ENCODE measurements around the gene ZRSR2.
"Not testable (repeated sequence)": the region's sequence is repeated elsewhere in the genome, so short reads cannot be mapped to it uniquely, and the experiment has no call there.

ZRSR2 gene, protein sequence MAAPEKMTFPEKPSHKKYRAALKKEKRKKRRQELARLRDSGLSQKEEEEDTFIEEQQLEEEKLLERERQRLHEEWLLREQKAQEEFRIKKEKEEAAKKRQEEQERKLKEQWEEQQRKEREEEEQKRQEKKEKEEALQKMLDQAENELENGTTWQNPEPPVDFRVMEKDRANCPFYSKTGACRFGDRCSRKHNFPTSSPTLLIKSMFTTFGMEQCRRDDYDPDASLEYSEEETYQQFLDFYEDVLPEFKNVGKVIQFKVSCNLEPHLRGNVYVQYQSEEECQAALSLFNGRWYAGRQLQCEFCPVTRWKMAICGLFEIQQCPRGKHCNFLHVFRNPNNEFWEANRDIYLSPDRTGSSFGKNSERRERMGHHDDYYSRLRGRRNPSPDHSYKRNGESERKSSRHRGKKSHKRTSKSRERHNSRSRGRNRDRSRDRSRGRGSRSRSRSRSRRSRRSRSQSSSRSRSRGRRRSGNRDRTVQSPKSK

GRCh38 chrX:15789979-15790768 is at the start of gene ZRSR2:
TSS of gene ZRSR2 (plus strand) at chrX:15790484. CDS start at chrX:15790496, 12 bp downstream.
- peak; percentile 82 for DNase-seq (ENCODE audit: low spot score)

DNA sequence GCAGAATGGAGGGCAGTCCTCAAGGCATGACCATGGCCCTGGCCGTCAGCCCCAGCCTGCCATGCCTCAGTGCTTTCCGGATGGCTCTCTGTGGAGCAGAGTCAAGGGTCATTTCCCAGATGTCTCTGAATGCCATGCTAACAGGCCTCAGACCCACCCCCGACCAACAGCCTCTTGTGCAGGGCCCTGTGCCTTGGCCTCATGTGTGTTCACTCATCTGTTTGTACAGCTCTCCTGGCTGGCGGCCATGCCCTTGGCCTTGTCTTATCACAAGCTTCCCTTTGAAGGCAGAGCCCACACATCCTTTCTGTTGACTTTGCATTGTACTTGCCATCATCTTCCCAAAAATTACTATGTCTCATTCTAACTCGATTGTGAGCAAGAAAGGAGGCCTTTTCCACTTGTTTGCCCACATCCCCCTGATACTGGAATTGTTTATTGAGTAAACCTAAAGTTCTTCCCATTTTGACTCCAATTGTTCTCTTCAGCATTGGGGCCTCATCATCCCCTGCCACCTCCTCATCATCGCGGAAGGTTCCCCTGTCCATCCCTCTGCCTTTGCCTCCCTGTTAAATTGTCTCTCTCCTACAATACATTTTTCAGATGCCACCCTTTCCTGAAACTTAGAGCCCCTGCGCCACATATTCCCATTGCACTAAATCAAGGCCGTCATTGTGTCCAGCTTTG is 46.0 kb upstream of the ZRSR2 start:
- no peak for DNase-seq (ENCODE audit: low spot score)

GRCh38 chrX:15745179-15745578 is 45.1 kb upstream of the ZRSR2 start:
- DNase-seq (ENCODE audit: low spot score), result no peak

GRCh38 chrX:15746651-15747050 is 43.6 kb upstream of the ZRSR2 start:
- DNase-seq (ENCODE audit: low spot score), result not testable (repeated sequence)

DNA sequence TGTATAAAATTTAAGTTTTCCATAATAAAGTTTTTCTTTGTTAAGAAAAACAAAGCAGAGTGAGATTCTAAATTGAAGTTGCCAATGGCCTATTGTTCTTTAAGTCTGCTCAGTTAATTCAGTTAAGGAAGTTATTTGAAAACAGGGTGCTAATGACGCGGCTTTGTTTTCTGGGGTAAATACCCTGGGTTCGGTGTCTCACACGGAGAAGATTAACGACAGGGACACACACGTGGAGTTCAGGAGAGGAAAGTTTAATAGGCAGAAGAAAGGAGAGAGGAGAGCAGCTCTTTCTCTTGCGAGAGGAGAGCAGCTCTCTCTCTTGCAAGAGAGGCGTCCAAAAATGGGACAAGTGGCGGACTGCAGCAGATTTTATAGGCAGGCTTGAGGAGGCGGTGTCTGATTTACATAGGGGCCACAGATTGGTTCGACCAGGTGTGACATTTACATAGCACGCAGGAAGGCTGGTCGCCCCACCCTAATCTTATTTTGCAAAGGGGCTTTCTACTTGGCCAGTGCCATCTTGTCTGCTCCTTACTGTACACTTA is 42.6 kb upstream of the ZRSR2 start:
- no peak for DNase-seq (ENCODE audit: low spot score)

DNA sequence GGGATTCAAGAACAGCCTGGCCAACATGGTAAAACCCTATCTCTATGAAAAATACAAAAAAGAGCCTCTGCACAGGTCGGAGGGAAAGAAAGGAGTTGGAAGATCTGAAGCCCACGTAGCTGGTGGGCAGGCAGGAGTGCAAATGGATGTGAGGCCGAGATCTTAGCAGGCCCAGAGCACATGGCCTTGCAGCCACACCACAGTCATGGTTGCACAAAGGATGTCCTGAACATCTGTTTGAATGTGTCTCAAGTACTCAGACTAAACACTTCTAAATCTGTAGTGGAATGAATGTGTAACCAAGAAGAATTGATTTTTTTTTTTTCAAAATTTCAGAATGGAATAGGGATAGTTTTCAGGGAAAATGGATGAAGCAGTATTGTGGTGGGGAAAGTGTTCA is 41.4 kb upstream of the ZRSR2 start:
- DNase-seq (ENCODE audit: low spot score), result no peak

DNA sequence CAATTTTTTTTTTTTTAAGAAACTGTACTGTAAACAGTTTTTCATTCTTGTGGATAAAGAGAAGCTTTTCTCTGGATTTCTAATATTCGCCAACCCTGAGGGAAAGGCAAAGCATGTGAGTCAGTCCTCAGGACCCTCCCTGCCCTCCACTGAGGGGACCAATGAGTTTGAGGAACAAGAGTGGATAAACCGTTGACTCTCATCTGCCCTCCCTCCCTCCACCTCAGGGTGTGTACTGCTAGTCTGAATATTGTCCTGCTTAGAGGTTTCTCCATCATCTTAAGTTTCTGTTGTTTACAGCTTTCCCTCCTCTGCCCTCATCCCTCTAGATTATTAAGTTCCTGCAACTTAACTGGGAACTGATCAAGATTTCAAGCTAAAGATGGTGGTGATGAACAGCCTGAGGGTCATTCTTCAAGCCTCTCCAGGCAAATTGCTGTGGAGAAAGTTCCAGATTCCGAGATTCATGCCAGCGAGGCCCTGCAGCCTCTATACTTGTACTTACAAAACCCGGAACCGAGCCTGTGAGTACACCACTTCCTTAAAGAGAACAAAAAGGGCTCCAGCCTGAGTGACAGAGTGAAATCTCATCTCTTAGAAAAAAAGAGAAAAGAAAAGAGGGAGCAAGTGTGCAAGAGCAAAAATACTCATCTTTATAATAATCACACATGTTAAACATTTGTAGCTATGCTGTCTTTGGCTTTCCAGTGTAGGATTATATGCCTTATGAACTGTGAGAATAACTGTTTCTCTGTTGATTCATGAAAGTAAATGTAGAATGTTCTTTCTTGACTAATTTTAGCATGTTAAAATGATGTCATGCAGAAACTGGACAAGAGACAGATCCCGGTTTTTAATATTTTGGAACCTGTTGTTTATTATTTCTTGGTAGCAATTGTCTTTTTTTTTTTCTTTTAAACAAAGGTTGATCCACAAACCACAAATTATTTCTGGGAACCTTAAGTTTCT is 40.4 kb upstream of the ZRSR2 start:
- no peak for DNase-seq (ENCODE audit: low spot score)

DNA sequence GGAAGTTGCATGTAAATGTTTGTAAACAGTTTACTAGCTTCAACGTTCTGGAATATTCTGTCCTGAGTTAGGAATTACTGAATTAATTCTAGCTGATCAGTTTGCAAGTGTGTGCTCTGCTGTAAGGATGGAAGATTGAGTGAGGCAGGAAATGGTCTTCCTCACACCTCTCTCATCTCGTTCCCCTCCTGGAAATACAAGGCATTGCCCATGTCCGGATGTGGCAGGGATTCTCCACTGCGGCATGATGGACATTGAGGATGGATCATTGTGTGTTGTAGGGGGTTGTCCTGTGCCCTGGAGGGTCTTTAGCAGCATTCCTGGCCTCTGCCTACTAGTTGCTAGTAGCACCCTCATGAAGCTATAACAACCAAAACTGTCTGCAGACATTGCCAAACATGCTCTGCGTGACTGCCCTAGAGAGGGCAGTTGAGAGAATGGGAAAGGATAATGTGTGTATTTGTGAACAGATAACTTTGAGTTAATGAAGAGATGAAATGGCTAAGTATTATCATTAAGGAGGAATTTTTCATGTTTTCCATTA is 39.6 kb upstream of the ZRSR2 start:
- DNase-seq (ENCODE audit: low spot score), result no peak

DNA sequence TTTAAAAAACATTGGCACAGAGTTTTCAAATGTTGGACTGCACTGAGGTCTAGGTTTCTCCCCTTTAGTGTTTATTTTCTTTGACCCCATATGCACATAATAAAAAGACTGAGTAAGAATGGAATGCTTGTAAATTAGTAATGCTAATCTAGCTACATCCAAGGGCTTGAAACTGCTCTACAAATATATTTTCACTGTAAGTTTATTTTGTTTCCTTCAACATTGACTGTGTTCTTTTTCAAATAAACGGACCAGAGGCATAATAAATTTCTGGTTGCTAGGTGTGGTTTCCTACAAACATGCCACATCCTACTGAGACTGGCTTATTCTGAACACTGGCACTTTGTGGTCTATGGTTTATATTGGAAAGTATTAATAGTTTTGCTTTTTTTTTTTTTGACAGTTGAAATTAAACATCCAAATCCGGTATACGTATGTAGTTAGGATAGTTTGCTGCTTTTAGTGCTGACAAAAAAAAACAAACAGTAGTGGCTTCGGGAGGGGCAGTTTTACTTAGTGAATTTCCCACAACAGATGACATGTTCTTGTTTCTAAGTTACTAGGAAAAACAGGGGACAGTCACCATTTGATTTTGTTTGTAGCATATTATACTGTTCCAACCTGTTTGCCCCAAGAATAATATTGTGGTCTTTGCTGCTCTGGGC is 39.0 kb upstream of the ZRSR2 start:
- DNase-seq (ENCODE audit: low spot score), result no peak

DNA sequence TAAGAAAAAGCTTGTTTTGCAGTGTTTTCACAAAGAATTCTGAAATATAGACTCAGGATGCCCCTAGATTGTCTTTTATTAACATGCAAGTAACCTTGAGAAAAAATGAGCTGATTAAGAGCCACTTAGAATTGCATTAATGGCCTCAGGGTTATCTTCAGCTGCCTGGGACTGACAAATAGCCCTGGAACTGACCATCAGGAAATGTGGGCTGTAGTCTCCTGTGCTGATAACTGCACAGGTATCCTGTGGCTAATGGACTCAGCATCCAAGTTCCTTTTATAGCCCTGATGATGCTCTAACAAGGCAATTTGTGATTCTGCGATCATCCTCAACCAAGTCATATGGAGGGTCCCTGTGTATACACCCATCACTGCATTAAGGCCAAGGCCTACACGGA is 35.2 kb upstream of the ZRSR2 start:
- DNase-seq (ENCODE audit: low spot score), result no peak

- no peak for DNase-seq (ENCODE audit: low spot score)
Measured at GRCh38 chrX:15758140-15758539, 32.1 kb upstream of the ZRSR2 start.

DNA sequence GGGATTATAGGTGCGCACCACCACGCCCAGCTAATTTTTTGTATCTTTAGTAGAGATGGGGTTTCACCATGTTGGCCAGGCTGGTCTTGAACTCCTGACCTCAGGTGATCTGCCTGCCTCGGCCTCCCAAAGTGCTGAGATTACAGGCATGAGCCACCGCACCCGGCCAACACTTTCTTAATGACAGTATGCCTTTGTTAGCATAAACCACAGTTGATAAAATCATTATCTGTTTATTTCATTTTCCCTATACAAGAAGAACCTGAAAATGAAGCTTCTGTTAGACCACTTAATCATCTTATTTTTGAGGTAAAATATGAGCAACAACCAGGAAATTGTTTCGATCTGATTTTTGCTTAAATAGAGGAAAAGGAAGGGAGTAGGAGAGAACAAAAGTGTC is 30.4 kb upstream of the ZRSR2 start:
- not testable (repeated sequence) for DNase-seq (ENCODE audit: low spot score)

DNA sequence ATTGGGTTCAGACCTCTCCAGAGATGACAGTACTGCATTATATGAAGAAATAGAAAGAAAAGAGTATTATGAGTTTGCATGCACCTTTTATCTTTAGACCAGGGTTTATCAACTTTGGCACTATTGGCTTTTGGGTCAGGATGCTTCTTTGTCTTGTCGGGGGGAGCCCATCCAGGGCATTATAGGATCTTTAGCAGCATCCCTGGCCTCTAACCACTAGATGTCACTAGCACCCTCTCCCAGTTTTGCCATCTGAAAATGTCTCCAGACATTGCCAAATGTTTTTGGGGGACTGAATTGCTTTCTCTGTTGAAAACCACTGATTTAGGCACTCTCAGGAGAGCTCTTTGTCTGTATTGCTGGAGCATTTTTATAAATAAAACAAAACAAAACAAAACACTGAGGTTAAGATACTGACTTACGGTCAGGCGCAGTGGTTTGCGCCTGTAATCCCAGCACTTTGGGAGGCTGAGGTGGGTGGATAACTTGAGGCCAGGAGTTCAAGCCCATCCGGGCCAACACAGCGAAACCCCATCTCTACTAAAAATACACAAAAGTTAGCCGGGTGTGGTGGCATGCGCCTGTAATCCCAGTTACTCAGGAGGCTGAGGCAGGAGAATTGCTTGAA is 28.6 kb upstream of the ZRSR2 start:
- no peak for DNase-seq (ENCODE audit: low spot score)

GRCh38 chrX:15769300-15769954 is 20.9 kb upstream of the ZRSR2 start:
- no peak for DNase-seq (ENCODE audit: low spot score)

DNA sequence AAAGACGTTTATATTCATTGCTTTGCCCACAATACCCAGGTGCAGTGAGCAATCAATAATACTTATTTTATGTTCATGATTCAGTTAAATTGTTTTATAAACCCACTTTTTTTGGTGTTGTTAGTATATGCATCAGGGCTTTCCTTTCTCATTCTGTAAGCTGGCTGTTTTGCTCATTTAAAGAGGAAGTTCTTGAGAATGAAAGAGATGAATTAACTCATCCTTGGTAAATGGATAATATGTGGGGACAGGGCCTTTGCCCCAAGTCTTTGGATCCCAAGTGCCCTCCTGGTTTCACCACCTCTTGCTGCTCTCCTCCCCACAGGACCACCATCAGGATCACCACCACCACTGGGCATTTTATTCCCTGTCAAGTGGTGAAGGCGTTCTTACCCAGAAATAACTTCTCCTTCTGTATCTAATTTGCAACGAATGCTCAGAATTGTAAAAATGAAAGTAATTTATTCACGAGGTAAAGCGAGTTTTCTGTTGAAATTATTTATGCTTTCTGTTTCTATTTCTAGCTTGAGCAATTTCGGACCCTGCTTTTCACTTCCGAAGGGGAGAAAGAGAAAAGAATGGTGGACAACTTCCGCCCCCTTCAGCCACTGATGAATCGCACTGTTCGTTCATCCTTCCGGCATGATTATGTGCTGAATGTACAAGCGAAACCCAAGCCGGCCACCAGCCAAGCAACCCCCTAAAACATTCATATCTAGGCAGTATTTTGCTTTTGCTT is 8.2 kb upstream of the ZRSR2 start:
- DNase-seq (ENCODE audit: low spot score), result no peak

DNA sequence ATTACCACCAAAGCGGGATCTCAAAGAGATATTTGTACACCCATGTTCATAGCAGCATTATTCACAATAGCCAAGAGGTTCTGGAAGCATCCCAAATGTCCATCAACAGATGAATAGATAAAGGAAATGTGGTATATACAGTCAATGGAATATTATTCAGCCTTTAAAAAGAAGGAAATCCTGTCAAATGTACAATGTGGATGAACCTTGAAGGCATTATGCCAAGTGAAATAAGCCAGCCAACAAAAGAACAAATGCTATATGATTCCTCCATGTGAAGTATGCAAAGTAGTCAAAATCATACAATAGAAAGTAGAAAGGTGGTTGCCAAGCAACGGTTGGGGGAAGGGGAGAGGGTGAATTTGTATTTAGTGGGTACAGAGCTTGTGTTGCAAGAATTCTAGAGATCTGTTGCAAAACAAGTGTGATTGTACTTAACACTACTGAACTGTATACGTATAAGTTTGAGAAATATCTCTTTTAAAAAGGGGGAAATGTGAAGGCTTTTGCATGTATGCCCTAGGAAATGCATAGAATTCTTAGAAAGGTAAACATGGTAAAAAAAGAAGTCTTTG is 5.0 kb upstream of the ZRSR2 start:
- DNase-seq (ENCODE audit: low spot score), result no peak

DNA sequence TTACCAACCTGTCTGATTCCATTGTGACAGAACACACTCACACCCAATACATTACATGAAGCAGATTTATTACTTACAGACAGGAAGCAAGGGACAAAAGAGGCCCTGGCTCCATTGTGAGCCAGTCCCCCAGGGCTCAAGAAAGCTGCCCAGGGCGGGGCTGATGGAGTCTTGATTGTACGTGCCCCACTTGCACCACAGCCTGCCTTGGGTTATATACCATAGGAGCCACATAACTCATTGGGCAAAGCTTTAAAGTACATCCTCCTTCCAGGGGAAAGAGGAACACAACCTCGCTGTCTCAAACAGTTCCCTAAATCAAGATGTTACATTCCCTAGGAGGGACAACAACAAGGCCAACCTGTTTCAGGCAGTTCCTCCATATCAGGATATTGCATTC is 3.4 kb upstream of the ZRSR2 start:
- DNase-seq (ENCODE audit: low spot score), result no peak

DNA sequence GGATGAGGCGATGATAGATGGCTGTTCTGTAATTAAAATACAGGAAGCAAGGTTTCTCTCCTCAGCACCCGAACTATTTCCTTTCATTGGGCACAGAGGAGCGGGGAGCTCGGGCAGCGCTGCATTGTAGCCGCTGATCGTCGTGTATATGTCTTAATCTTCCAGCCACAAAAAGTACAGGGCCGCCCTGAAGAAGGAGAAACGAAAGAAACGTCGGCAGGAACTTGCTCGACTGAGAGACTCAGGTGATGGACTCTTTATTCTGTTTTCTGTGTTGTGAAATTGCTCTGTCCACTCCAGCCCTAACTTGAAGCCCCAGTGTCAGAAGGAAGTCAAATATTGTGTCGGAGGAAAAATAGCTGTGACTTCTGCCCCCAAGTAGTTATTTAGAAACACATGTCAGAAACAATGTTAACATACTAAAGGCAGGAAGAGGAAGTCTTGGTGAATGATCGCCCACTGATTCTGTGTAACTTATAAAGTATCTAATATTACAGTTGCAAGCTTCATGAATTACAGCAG is 546 bp downstream of the ZRSR2 start:
- DNase-seq (ENCODE audit: low spot score), result peak; percentile 18

Data from putamen (tissue), 1 donor.